ENCODE data around the gene DTNB.

DNA sequence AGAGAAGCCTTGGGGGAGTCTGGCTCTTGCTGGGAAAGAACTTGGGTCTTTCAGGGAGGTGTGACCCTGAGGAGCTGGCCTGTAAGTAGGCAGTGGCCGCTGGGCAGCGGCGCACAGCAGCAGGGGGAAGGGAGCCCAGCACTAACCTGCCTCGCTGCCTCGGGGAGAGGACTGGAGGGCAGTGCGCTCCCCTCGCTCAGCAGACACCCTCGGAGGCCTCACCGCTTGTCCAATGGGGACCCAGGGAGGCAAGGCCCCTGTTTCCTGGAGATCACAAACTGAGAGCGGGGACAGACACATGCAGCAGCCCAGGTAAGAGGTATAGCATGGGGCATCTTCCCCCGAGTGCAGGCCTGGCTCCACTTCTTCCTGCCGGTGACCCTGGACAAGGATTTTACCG lies 335.0 kb downstream of the DTNB start:
- TF ChIP-seq EZH2 (IDR thresholded peaks at IDR 0.05; ENCODE audit: borderline replicate concordance, low read depth, low read length, severe bottlenecking) = no peak
- TF ChIP-seq POLR2A (IDR thresholded peaks at IDR 0.05; ENCODE audit: low read depth, low read length) = no peak
